GM12873 (cell line): ENCODE data around the gene KCNQ5.

Experiments used
- TF ChIP-seq, protein P1 (sequence below): IDR thresholded peaks from 2 replicates; pipeline ENCODE4 v1.5.1; 2012; ENCODE audit warnings: low read depth, mild to moderate bottlenecking, moderate library complexity, low read length, control low read depth; ENCODE audit not compliant: insufficient read depth; ENCODE audit errors: missing control alignments

KCNQ5 gene

DNA sequence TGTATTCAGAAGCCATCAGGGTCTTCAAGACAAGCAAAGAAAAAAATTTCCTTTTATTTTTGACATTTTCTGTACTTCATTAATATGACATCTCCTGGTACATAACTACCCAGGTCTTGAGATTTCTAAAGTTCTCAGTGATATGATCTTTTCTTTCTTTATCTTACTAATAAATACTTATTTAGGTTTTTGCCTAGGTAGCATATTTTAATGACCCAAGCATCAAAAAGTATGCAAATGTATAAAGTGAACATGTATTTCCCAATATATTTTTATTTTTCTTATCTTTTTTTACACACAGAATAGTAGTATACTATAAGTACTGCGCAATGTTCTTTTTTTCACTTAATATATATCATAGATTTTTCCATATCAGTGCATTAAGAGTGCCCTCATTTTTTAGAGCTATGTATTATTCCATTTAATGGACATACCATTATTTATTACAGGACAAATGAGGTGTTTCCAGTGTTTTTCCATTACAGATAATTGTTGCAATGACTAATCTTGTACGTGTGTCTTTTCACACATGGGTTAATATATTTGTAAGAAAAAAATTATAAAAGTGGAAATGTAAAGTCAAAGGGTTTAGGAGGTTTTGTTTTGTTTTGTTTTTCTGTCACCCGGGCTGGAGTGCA, 107.0 kb downstream of the KCNQ5 start:
- TF ChIP-seq, protein P1, sequence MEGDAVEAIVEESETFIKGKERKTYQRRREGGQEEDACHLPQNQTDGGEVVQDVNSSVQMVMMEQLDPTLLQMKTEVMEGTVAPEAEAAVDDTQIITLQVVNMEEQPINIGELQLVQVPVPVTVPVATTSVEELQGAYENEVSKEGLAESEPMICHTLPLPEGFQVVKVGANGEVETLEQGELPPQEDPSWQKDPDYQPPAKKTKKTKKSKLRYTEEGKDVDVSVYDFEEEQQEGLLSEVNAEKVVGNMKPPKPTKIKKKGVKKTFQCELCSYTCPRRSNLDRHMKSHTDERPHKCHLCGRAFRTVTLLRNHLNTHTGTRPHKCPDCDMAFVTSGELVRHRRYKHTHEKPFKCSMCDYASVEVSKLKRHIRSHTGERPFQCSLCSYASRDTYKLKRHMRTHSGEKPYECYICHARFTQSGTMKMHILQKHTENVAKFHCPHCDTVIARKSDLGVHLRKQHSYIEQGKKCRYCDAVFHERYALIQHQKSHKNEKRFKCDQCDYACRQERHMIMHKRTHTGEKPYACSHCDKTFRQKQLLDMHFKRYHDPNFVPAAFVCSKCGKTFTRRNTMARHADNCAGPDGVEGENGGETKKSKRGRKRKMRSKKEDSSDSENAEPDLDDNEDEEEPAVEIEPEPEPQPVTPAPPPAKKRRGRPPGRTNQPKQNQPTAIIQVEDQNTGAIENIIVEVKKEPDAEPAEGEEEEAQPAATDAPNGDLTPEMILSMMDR: no peak

- TF ChIP-seq, protein P1: no peak
Observed at GRCh38 chr6:72733045-72733444, 111.2 kb downstream of the KCNQ5 start.

GRCh38 chr6:72738091-72738490, 116.2 kb downstream of the KCNQ5 start:
- TF ChIP-seq, protein P1: no peak

DNA sequence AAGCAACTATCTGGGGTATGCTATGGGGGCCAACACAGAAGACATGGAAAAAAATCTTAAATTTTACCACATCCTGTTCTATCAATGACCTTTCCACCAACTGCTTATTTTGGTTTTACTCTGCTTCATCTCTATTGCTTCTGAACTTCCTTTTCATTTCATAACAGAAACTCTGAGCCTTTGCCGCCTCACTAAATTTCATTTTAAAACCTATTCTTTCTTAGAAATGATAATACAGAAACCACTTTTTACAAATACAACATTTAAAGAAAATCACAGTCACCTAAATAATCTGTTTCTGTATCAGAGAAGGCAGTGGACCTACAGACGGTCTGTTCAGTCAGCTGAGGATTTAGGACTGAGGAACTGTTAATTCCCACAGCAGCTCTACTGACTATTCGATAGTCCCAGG, 117.5 kb downstream of the KCNQ5 start:
- TF ChIP-seq, protein P1: no peak

DNA sequence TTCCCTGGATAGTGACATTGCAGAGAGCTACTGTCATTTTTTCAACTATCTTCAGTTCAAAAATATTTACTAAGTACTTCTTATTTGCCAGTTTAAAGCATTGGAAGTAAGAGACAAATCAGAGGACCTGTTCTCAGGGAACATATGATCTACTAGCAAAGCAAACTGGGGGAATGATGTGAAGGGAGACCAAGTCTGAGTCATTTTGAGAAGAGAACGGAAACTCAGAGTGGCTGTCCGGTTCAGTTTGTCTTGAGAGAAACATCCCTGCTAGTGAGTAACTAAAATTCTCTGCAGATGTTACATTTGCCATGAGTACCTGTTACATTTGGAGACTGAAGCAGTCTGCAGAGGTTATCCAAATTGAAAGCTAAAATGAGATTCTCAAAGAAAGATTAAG, 118.3 kb downstream of the KCNQ5 start:
- TF ChIP-seq, protein P1: no peak

- TF ChIP-seq, protein P1: no peak
Observed at GRCh38 chr6:72741083-72741482, 119.2 kb downstream of the KCNQ5 start.

DNA sequence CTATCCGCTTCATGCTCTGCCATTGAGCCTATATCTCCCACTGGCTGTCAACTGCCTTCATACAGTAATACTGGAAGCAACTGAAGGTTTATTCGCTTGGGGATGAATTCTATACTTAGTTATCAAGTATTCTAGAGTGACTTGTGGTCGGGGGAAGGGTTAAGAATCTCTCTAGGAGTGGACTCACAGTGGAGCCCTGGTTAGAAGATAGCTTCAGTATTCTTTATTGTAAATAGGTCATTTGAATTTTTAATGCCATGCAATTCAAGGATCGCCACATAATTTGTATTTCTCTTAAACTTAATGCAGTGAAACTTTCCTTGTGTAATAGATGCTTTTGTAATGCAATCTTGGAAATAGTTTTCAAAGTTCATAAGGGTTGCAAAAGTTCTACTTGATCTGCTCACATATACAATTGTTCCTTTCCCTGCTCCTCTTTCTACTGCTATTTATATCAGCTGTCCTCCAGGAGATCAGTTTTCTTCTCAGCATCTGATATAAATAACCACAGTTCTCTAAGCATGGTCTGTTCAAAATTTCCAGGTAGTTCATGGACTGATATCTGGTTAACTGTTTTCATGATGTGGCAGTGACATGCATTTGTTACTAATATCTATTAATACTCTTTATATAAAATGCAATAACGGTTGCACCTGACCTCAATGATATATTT, 120.3 kb downstream of the KCNQ5 start:
- TF ChIP-seq, protein P1: no peak
